Endothelial cell of umbilical vein (primary cell): Measurements from ENCODE around the gene CFAP57.

ENCODE experiments used
- EZH2 ChIP-seq: IDR thresholded peaks from 2 replicates; pipeline ENCODE4 v1.6.1; 2012; ENCODE audit warnings: borderline replicate concordance, low read depth, mild to moderate bottlenecking, moderate library complexity, low read length, inconsistent platforms; ENCODE audit not compliant: severe bottlenecking
- FOS ChIP-seq: IDR thresholded peaks from 2 replicates; pipeline ENCODE4 v1.6.1; 2011; ENCODE audit warnings: mild to moderate bottlenecking, low read length, moderate library complexity, borderline replicate concordance; ENCODE audit not compliant: insufficient read depth
- GATA2 ChIP-seq: IDR thresholded peaks from 2 replicates; pipeline ENCODE4 v1.7.0; 2011; ENCODE audit warnings: low read depth, mild to moderate bottlenecking, moderate library complexity, mixed read lengths, low read length; ENCODE audit not compliant: insufficient read length, insufficient read depth
- JUN ChIP-seq: IDR thresholded peaks from 2 replicates; pipeline ENCODE4 v1.6.1; 2011; ENCODE audit warnings: borderline replicate concordance, low read depth; ENCODE audit not compliant: insufficient read length, insufficient read depth
- MYC ChIP-seq: IDR thresholded peaks from one replicate; pipeline ENCODE4 v1.6.1; 2011; ENCODE audit warnings: mild to moderate bottlenecking, low read depth, low read length
- POLR2A ChIP-seq: IDR thresholded peaks from 2 replicates; pipeline ENCODE4 v1.6.1; 2012; ENCODE audit warnings: low read depth, mild to moderate bottlenecking, control low read depth, low read length
- POLR2AphosphoS5 ChIP-seq: IDR thresholded peaks from 2 replicates; pipeline ENCODE4 v1.6.1; 2012; ENCODE audit warnings: low read depth, mild to moderate bottlenecking, control low read depth, low read length, moderate library complexity; ENCODE audit not compliant: insufficient read depth
- TF ChIP-seq, protein P1 (sequence below), 2 donors: IDR thresholded peaks; 1 replicate in 1 of 2; 2 replicates in 1 of 2; pipeline ENCODE4 v1.5.1; 2011; ENCODE audit warnings: low read length in 2 of 2, mild to moderate bottlenecking in 2 of 2, moderate library complexity in 2 of 2, control low read depth in 1 of 2, inconsistent platforms in 1 of 2, low read depth in 1 of 2; ENCODE audit not compliant: insufficient read depth in 1 of 2; ENCODE audit errors: extremely low read depth in 1 of 2
- TF ChIP-seq, protein P2 (sequence below): IDR thresholded peaks from 2 replicates; pipeline ENCODE4 v1.6.1; 2011; ENCODE audit not compliant: insufficient read depth, insufficient read length

DNA sequence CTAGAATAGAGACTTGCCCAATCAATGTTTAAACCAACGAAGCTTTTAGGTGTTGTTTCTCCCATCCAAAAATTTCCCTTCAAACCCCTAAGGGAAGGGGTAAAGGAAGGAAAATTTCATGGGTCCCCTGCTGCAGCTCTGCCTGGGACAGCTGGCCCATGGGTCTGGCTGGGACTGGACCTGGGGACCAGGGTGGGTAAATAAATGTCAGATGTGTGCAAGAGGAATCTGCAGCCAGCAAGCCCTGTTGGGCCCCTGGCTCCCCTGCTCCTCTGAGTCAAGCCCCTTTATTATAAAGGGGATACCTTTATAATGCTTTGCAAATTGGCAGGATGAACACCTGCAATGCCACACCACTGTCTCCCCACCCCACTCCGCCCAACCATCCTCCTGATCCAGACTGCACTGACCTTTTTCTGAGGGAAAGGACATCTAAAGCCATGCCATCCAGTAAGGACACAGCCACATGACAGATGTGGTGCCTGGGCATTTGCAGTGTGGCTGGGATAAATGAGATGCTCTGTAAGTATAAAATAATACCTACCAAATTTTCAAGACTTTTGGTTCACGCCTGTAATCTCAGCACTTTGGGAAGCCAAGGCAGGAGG lies 95.8 kb downstream of the CFAP57 start:
- TF ChIP-seq POLR2A (no peak), EZH2 (no peak), FOS (no peak), POLR2AphosphoS5 (no peak), MYC (no peak), JUN (no peak), GATA2 (no peak)
- TF ChIP-seq, protein P1, sequence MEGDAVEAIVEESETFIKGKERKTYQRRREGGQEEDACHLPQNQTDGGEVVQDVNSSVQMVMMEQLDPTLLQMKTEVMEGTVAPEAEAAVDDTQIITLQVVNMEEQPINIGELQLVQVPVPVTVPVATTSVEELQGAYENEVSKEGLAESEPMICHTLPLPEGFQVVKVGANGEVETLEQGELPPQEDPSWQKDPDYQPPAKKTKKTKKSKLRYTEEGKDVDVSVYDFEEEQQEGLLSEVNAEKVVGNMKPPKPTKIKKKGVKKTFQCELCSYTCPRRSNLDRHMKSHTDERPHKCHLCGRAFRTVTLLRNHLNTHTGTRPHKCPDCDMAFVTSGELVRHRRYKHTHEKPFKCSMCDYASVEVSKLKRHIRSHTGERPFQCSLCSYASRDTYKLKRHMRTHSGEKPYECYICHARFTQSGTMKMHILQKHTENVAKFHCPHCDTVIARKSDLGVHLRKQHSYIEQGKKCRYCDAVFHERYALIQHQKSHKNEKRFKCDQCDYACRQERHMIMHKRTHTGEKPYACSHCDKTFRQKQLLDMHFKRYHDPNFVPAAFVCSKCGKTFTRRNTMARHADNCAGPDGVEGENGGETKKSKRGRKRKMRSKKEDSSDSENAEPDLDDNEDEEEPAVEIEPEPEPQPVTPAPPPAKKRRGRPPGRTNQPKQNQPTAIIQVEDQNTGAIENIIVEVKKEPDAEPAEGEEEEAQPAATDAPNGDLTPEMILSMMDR (IDR thresholded peaks at IDR 0.05; ENCODE audit: extremely low read depth in 1 of 2, insufficient read depth in 1 of 2, low read depth in 1 of 2, low read length in 2 of 2), result no peak
- TF ChIP-seq, protein P2, sequence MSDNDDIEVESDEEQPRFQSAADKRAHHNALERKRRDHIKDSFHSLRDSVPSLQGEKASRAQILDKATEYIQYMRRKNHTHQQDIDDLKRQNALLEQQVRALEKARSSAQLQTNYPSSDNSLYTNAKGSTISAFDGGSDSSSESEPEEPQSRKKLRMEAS, result no peak
